Measurements from ENCODE around the gene ERN1. TPM values are rescaled to one million over a fixed set of nuclear protein-coding genes. Genes with fewer than 3 reads are reported as not detected.

The ERN1 gene
- total RNA-seq, 1 donor from 2014 or later, result 9.3 TPM

DNA sequence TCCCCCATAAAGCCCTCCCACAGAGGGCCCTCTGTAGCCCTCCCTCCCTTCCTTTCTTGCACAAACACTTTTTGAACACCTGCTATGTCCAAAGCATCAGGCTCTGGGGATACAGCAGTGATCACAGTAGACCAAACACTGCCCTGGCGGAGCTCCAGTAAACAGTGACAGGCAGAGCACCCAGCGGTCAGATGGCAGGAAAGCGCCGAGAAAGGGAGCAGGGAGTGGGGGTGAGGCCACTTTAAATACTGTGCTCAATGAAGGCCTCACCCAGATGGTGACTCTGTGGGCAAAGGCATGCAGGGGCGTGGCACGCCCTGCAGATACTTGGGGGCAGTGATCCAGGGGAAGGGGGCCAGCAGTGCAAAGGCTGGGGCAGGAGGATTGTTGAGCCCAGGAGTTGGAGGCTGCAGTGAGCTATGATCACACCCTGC, 124.2 kb downstream of the ERN1 start:
- Histone ChIP-seq H3K27me3 (ENCODE audit: low read depth) (no peaks in the 10 kb centered on the region), H3K4me1 (peaks cover 76% of the 10 kb centered on the region), H3K9me3 (replicated peaks) (no peaks in the 10 kb centered on the region), H3K36me3 (no peaks in the 10 kb centered on the region), H3K27ac (replicated peaks) (peak overlapping the region; percentile 89), H3K4me3 (peak overlapping the region; percentile 62)
- DNase-seq, result no peak
- TF ChIP-seq, protein P1, sequence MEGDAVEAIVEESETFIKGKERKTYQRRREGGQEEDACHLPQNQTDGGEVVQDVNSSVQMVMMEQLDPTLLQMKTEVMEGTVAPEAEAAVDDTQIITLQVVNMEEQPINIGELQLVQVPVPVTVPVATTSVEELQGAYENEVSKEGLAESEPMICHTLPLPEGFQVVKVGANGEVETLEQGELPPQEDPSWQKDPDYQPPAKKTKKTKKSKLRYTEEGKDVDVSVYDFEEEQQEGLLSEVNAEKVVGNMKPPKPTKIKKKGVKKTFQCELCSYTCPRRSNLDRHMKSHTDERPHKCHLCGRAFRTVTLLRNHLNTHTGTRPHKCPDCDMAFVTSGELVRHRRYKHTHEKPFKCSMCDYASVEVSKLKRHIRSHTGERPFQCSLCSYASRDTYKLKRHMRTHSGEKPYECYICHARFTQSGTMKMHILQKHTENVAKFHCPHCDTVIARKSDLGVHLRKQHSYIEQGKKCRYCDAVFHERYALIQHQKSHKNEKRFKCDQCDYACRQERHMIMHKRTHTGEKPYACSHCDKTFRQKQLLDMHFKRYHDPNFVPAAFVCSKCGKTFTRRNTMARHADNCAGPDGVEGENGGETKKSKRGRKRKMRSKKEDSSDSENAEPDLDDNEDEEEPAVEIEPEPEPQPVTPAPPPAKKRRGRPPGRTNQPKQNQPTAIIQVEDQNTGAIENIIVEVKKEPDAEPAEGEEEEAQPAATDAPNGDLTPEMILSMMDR (IDR thresholded peaks at IDR 0.05; ENCODE audit: borderline replicate concordance), result no peak
- intact Hi-C loops (cut with micrococcal nuclease), result no loop called here

DNA sequence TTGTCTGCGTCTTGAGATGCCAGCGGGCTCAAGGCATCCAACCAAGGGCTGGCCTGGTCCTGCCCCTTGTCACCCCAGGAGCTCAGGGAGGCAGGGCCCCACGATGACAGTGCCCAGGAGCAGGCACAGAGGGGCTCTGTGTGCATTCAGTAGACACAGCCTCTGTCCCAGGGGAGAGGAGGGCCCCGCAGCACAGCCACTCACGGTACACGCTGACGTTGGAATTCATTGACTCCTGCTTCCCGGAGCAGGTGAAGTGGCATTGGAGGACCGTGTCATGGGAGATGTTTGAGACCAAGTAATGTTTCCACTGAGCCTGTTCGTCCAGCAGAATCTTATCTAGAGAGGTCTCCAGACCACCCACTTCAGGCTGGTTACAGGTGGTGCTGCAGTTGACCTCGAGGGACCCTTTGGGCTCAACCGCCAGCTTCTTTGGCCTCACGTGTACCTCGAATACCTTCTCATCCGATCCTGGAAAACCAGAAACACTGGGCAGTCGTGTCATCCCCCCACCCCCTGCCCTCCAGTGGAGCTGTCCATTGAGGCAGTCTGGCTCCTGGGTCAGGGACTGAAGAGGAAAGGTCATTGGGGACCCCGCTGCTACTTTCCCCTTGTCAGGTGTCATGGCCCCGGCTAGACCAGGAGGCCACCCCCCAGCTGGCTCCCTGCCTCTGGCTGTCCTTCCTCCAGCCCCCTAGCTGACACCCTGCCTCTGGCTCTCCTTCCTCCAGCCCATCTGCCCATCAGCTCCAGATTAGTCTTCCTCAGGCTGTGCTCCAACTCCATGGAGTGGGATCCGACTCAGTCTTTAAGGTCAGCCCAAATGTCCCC, 124.8 kb downstream of the ERN1 start:
- H3K4me1 ChIP-seq, result peaks cover 76% of the 10 kb centered on the region
- no peaks in the 10 kb centered on the region for H3K9me3 ChIP-seq (replicated peaks)
- TF ChIP-seq, protein P1 (IDR thresholded peaks at IDR 0.05; ENCODE audit: borderline replicate concordance), result no peak
- intact Hi-C loops (cut with micrococcal nuclease), result no loop called here
- H3K4me3 ChIP-seq, result peak overlapping the region; percentile 62
- H3K36me3 ChIP-seq, result no peaks in the 10 kb centered on the region
- H3K27ac ChIP-seq (replicated peaks), result peak overlapping the region; percentile 89
- DNase-seq, result no peak
- H3K27me3 ChIP-seq (ENCODE audit: low read depth), result no peaks in the 10 kb centered on the region

DNA sequence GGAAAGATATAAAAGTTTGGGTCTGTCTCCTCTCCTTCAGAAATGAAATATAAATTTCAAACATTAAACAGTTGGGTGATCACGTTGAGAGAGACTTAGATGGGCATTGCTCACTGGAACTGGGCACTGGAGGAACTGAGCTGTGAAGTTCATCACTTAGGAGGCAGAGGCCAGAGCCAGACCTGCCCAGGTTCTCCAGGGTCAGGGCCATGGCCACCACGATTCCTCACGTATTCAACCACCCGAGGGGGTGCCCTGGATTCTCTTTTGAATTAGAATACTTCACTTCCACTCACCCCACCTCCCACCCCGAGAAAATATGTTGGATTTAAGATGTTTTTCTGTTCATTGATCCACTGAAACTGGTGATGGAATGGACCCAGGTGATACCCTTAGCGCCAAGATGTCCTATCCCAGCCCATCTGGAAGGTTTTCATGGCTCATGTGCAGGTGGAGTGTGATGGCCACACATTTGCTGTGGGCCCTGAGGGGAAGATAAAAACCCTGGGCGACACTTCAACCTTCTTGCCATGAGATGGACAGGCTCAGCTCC, 125.7 kb downstream of the ERN1 start:
- peak overlapping the region; percentile 89 for H3K27ac ChIP-seq (replicated peaks)
- no peaks in the 10 kb centered on the region for H3K36me3 ChIP-seq
- DNase-seq, result no peak
- H3K4me1 ChIP-seq, result peaks cover 69% of the 10 kb centered on the region
- intact Hi-C loops (cut with micrococcal nuclease), result no loop called here
- TF ChIP-seq, protein P1 (IDR thresholded peaks at IDR 0.05; ENCODE audit: borderline replicate concordance), result no peak
- H3K4me3 ChIP-seq, result peak overlapping the region; percentile 62
- no peaks in the 10 kb centered on the region for H3K9me3 ChIP-seq (replicated peaks)
- peaks cover 4% of the 10 kb centered on the region for H3K27me3 ChIP-seq (ENCODE audit: low read depth)

DNA sequence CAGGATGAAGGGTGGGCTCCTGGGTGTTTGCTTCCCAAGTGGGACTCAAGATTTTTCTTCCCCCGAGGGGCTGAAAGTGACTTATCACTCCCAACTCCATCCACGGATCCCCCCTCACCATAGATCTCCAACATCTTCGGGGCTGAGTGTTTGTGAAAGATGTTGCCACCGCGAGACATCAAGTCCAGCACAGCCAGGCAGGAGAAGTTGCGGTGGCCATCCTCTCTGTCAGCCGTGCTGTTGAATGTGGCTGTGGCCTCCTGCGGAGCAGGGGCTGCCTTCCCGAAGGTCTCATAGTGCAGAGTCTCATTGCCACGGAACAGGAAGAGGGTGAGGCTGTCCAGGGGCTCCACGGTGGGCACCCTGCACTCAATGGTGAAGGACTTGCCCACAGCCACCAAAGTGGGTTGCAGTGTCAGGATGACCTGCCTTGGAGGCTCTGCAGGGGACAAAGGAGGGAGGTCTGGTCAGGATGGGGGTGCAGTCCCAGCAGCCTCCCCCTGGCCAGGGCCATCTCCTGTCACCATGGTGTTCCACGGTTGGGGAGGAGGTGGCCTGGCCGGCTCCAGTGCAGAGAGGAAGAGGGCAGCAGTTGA, 126.3 kb downstream of the ERN1 start:
- TF ChIP-seq, protein P1 (IDR thresholded peaks at IDR 0.05; ENCODE audit: borderline replicate concordance), result no peak
- Histone ChIP-seq H3K4me1 (peaks cover 69% of the 10 kb centered on the region), H3K27me3 (ENCODE audit: low read depth) (peaks cover 11% of the 10 kb centered on the region), H3K9me3 (replicated peaks) (no peaks in the 10 kb centered on the region), H3K4me3 (no peak overlapping the region), H3K36me3 (no peaks in the 10 kb centered on the region), H3K27ac (replicated peaks) (peak overlapping the region; percentile 83)
- intact Hi-C loops (cut with micrococcal nuclease), result no loop called here
- DNase-seq, result no peak

DNA sequence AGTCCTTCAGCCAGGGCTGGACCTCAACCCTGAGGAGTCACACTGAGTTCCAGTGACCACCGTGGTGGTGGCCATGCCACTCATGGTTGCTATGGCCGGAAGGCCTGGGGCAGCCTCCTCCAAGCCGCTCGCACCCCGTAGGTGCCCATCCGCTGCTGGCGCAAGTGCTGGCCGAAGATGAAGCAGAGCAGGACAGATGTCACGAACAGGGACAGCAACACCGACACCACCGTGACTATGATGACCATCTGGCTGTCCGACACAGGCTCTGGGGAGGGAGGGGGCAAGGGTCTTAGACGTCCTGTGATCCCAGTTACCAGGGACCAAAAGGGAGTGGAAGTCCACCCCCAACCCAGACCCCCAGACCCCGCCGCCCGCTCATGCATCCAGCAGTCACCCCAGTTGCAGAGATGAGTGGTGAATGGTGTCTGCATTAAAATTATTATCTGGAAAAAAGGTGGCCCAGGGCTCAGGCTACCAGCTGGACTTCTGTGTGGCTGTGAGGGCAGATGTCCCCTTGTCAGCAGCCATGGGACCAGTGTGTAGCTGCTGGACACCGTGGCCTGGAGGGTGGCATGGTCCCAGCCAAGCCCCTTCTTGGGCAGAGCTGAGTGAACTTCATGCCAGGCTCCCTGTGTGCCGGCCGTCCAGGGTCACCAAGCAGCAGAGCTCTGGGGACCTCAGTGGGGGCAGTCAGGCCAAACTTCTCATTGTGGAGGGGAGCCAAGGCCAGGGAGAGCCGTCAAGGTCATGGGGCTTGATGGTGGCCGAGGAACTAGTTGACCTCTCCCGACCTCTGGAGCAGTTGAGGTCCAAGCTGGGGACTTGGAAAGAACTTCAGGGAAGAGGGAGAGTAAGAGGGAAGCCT, 127.1 kb downstream of the ERN1 start:
- no peaks in the 10 kb centered on the region for H3K9me3 ChIP-seq (replicated peaks)
- peaks cover 69% of the 10 kb centered on the region for H3K4me1 ChIP-seq
- H3K36me3 ChIP-seq, result no peaks in the 10 kb centered on the region
- DNase-seq, result no peak
- H3K4me3 ChIP-seq, result no peak overlapping the region
- intact Hi-C loops (cut with micrococcal nuclease), result no loop called here
- peaks cover 18% of the 10 kb centered on the region for H3K27me3 ChIP-seq (ENCODE audit: low read depth)
- peak overlapping the region; percentile 83 for H3K27ac ChIP-seq (replicated peaks)
- TF ChIP-seq, protein P1 (IDR thresholded peaks at IDR 0.05; ENCODE audit: borderline replicate concordance), result no peak

Data from left ventricle myocardium inferior (tissue), 1 donor.